ENCODE results near the gene PDZK1IP1.
"Not testable (repeated sequence)": the region's sequence is repeated elsewhere in the genome, so short reads cannot be mapped to it uniquely, and the experiment has no call there.

Gene PDZK1IP1

GRCh38 chr1:47146495-47146894, 43.3 kb downstream of the PDZK1IP1 start:
- H3K4me1 ChIP-seq (ENCODE audit: insufficient read depth, low read length); H3K9me3 ChIP-seq (ENCODE audit: low read length); H3K27ac ChIP-seq (ENCODE audit: low read depth, low read length); H3K27me3 ChIP-seq (ENCODE audit: control insufficient read depth in 1 of 2, insufficient read depth in 2 of 2, low read length in 2 of 2); H3K4me3 ChIP-seq (ENCODE audit: low read depth in 1 of 2, low read length in 2 of 2); H3K36me3 ChIP-seq (ENCODE audit: insufficient read depth, low read length); H3K9ac ChIP-seq (ENCODE audit: low read length): not testable (repeated sequence)

GRCh38 chr1:47143654-47144053, 46.2 kb downstream of the PDZK1IP1 start:
- not testable (repeated sequence) for H3K27me3 ChIP-seq (ENCODE audit: control insufficient read depth in 1 of 2, insufficient read depth in 2 of 2, low read length in 2 of 2); H3K9me3 ChIP-seq (ENCODE audit: low read length); H3K4me1 ChIP-seq (ENCODE audit: insufficient read depth, low read length); H3K4me3 ChIP-seq (ENCODE audit: low read depth in 1 of 2, low read length in 2 of 2); H3K9ac ChIP-seq (ENCODE audit: low read length); H3K36me3 ChIP-seq (ENCODE audit: insufficient read depth, low read length); H3K27ac ChIP-seq (ENCODE audit: low read depth, low read length)

GRCh38 chr1:47140358-47140757, 49.5 kb downstream of the PDZK1IP1 start:
- H3K27me3 ChIP-seq (ENCODE audit: control insufficient read depth in 1 of 2, insufficient read depth in 2 of 2, low read length in 2 of 2); H3K4me3 ChIP-seq (ENCODE audit: low read depth in 1 of 2, low read length in 2 of 2); H3K36me3 ChIP-seq (ENCODE audit: insufficient read depth, low read length); H3K27ac ChIP-seq (ENCODE audit: low read depth, low read length); H3K4me1 ChIP-seq (ENCODE audit: insufficient read depth, low read length); H3K9ac ChIP-seq (ENCODE audit: low read length); H3K9me3 ChIP-seq (ENCODE audit: low read length): not testable (repeated sequence)

GRCh38 chr1:47137925-47138615, 51.8 kb downstream of the PDZK1IP1 start:
- Histone ChIP-seq H3K9ac (ENCODE audit: low read length) (no peak overlapping the region), H3K9me3 (ENCODE audit: low read length) (no peaks in the 10 kb centered on the region), H3K36me3 (ENCODE audit: insufficient read depth, low read length) (no peaks in the 10 kb centered on the region), H3K27me3 (ENCODE audit: control insufficient read depth in 1 of 2, insufficient read depth in 2 of 2, low read length in 2 of 2) (no peaks in the 10 kb centered on the region), H3K27ac (ENCODE audit: low read depth, low read length) (no peak overlapping the region), H3K4me3 (ENCODE audit: low read depth in 1 of 2, low read length in 2 of 2) (no peak overlapping the region), H3K4me1 (ENCODE audit: insufficient read depth, low read length) (no peaks in the 10 kb centered on the region)

- no peaks in the 10 kb centered on the region for H3K27me3 ChIP-seq (ENCODE audit: control insufficient read depth in 1 of 2, insufficient read depth in 2 of 2, low read length in 2 of 2)
- no peak within 1 kb of the TSS for H3K9ac ChIP-seq (ENCODE audit: low read length)
- H3K4me1 ChIP-seq (ENCODE audit: insufficient read depth, low read length) = no peaks in the 10 kb centered on the region
- H3K27ac ChIP-seq (ENCODE audit: low read depth, low read length) = no peak within 1 kb of the TSS
- no peak within 1 kb of the TSS for H3K4me3 ChIP-seq (ENCODE audit: low read depth in 1 of 2, low read length in 2 of 2)
- no peaks in the 10 kb centered on the region for H3K36me3 ChIP-seq (ENCODE audit: insufficient read depth, low read length)
- H3K9me3 ChIP-seq (ENCODE audit: low read length) = no peaks in the 10 kb centered on the region
Measured at GRCh38 chr1:47137198-47137597, 52.6 kb downstream of the PDZK1IP1 start, which contains the start of gene CYP4A22. Gene CYP4A22, plus strand, starts transcription at chr1:47137441. Its CDS starts 45 bp downstream, at chr1:47137486.

All from muscle layer of colon (tissue), 2 donors.